ENCODE results near the gene TLE1. TPM values are rescaled to one million over a fixed set of nuclear protein-coding genes. Genes with fewer than 3 reads are reported as not detected.

TLE1 gene
- total RNA-seq, 1 experiment from 2014 or later = 79.3 TPM

- Mint-ChIP-seq H3K4me1 (peaks cover 60 to 66% of the 10 kb centered on the region in 2 experiments), H3K27ac (no peak overlapping the region; a peak in 1 of 7 replicates), H3K36me3 (ENCODE audit: insufficient read depth in 1 of 3, low read depth in 3 of 3) (no peaks in the 10 kb centered on the region), H3K4me3 (no peak overlapping the region), H3K27me3 (ENCODE audit: low read depth) (no peaks in the 10 kb centered on the region), H3K9me3 (no peaks in the 10 kb centered on the region; a peak in 1 of 5 replicates)
- H3K4me1 ChIP-seq (ENCODE audit: insufficient read depth, low read length) = 0 out of 2 replicates have a peak, but pooled peaks cover 2% of the 10 kb centered on the region
- no peak for DNase-seq
- no peak for TF ChIP-seq CTCF (conservative IDR thresholded peaks at IDR 0.05)
- peaks cover 4% of the 10 kb centered on the region for H3K23me2 ChIP-seq (ENCODE audit: insufficient read length, low read depth, low read length, poor library complexity, severe bottlenecking)
- no peak overlapping the region for H2BK120ac ChIP-seq (ENCODE audit: low read depth, low read length, poor library complexity, severe bottlenecking)
- H4K91ac ChIP-seq (ENCODE audit: insufficient read length, low read depth, low read length) = no peak overlapping the region
- H2BK15ac ChIP-seq (ENCODE audit: low read depth, low read length) = no peak overlapping the region
- no peak overlapping the region for H3K4me2 ChIP-seq (ENCODE audit: insufficient read depth, insufficient read length, low read length)
- no peak overlapping the region for H2BK5ac ChIP-seq (ENCODE audit: insufficient read length, low read length)
- no peak overlapping the region for H3K9ac ChIP-seq (ENCODE audit: extremely low read depth, insufficient read length, low read length)
- no peak overlapping the region for H3K18ac ChIP-seq (ENCODE audit: insufficient read length, low read depth, low read length)
- no peak overlapping the region for H2BK12ac ChIP-seq (ENCODE audit: insufficient read length, low read depth, low read length)
- no peak overlapping the region for H3K56ac ChIP-seq (ENCODE audit: insufficient read length, low read depth, low read length)
- H3K9me3 ChIP-seq (ENCODE audit: control insufficient read depth, low read depth, low read length) = no peaks in the 10 kb centered on the region
- no CpG with 5 or more reads among the region's 2 CpGs for WGBS (ENCODE audit: extremely low coverage, insufficient read length, low lambda C conversion rate)
- H3K27me3 ChIP-seq (ENCODE audit: insufficient read depth, low read length) = no peaks in the 10 kb centered on the region
- H4K8ac ChIP-seq (replicated peaks; ENCODE audit: insufficient read length, low read depth, low read length) = no peak overlapping the region
- H3T11ph ChIP-seq (ENCODE audit: low read length) = no peak overlapping the region
- H3K14ac ChIP-seq (ENCODE audit: insufficient read depth, low read length) = no peak overlapping the region
- no peak overlapping the region for H4K5ac ChIP-seq (ENCODE audit: insufficient read length, low read depth, low read length)
- H3K79me1 ChIP-seq (ENCODE audit: insufficient read depth, low read depth, low read length, poor library complexity, severe bottlenecking) = no peaks in the 10 kb centered on the region
- H3K79me2 ChIP-seq (ENCODE audit: insufficient read depth, low read length) = no peaks in the 10 kb centered on the region
- H4K20me1 ChIP-seq (ENCODE audit: control insufficient read depth, insufficient read depth, insufficient read length) = no peaks in the 10 kb centered on the region
- no peak overlapping the region for H2BK20ac ChIP-seq (ENCODE audit: low read depth, low read length, poor library complexity, severe bottlenecking)
- H3K23ac ChIP-seq (ENCODE audit: insufficient read length, low read depth, low read length) = no peak overlapping the region
- H3K4ac ChIP-seq (ENCODE audit: low read depth, low read length) = no peak overlapping the region
- H2AK5ac ChIP-seq (ENCODE audit: insufficient read length, low read length) = no peak overlapping the region
- H2AFZ ChIP-seq (ENCODE audit: low read length) = no peak overlapping the region
- no peak overlapping the region for H3K27ac ChIP-seq (ENCODE audit: insufficient read length, low read depth, low read length)
These were observed 140.4 kb downstream of the TLE1 start for GRCh38 chr9:81548911-81549310.
